GM12801 (cell line): ENCODE results near the gene OR51B4.
"Not testable (repeated sequence)": the region's sequence is repeated elsewhere in the genome, so short reads cannot be mapped to it uniquely, and the experiment has no call there.

ENCODE experiments used
- CTCF ChIP-seq: IDR thresholded peaks from one replicate; pipeline ENCODE4 v1.5.1; 2011; ENCODE audit warnings: control low read depth; ENCODE audit not compliant: insufficient read length; ENCODE audit errors: extremely low read depth

The OR51B4 gene

GRCh38 chr11:5265832-5266231 lies 35.9 kb downstream of the OR51B4 start:
- no peak for TF ChIP-seq CTCF

GRCh38 chr11:5258543-5259262 lies 43.0 kb downstream of the OR51B4 start:
- no peak for TF ChIP-seq CTCF

- TF ChIP-seq CTCF: no peak
Measured at GRCh38 chr11:5257296-5257695, 44.5 kb downstream of the OR51B4 start.

- not testable (repeated sequence) for TF ChIP-seq CTCF
Measured at GRCh38 chr11:5254646-5255413, 46.9 kb downstream of the OR51B4 start, which contains the start of gene HBG2. Gene HBG2, minus strand, starts transcription at chr11:5254781. Its CDS starts 53 bp downstream, at chr11:5254728.

- no peak for TF ChIP-seq CTCF
Measured at GRCh38 chr11:5252919-5253265, 48.9 kb downstream of the OR51B4 start.

DNA sequence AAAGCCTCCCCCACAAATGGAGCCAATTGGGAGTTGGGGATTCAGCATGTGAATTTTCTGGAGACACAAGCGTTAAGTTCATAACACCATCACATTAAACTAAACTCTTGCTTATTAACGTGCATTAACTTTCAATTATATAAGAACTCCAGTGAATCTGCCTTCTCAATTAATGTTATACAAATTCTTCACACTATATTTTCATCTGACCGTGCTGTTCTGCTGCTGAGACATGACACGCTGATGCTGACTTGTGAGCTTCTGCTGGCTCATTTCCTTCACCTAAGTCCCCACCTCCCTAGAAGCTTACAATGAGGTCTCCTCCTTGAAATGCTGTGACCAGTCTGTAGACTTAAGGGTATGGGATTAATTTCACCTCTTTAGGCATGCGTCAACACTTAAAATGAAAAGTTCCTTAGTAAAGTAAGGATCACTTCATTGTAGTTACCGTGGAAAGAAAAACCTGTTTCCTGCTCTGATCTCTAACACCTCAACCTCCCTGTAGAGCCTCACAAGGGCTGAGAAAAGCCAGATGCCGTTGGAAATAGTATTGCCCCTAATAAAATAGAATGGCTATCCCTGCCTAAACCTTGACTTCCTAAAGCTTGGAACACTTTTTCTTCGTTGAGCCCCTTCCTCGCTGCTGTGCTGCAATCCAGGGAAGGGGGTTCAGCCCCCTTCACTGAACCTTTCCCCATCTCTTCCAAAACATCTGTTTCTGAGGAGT lies 49.4 kb downstream of the OR51B4 start:
- no peak for TF ChIP-seq CTCF

GRCh38 chr11:5251746-5252145 lies 50.0 kb downstream of the OR51B4 start:
- no peak for TF ChIP-seq CTCF
